Stimulated activated memory B cell treated with anti-CD40 and anti-IgM and Interleukin-4, amounts not matched to agents 10 μg/mL and 1 μg/mL and 100 μg/mL, for 72 hours (primary cell): ENCODE results near the gene GPR39.

ENCODE experiments used
- ATAC-seq: fragments of 150-1000 bp; cut with Tn5 transposase; 2 replicates; pipeline ENCODE4 v1.10.0; 2021
- H3K27ac Mint-ChIP-seq: one replicate; pipeline ENCODE4 v1.8.0; 2022; ENCODE audit warnings: mild to moderate bottlenecking, mixed read lengths
- H3K27me3 Mint-ChIP-seq: one replicate; pipeline ENCODE4 v1.8.0; 2022; ENCODE audit warnings: mixed read lengths
- H3K36me3 Mint-ChIP-seq: one replicate; pipeline ENCODE4 v1.8.0; 2022; ENCODE audit warnings: mixed read lengths
- H3K4me1 Mint-ChIP-seq: one replicate; pipeline ENCODE4 v1.8.0; 2022; ENCODE audit warnings: mixed read lengths
- H3K4me3 Mint-ChIP-seq: one replicate; pipeline ENCODE4 v1.8.0; 2022; ENCODE audit warnings: mild to moderate bottlenecking, moderate library complexity, mixed read lengths
- H3K9me3 Mint-ChIP-seq: one replicate; pipeline ENCODE4 v1.8.0; 2022; ENCODE audit warnings: mixed read lengths

GPR39 gene

GRCh38 chr2:132598536-132598935 lies 181.9 kb downstream of the GPR39 start:
- no peak for ATAC-seq
- Mint-ChIP-seq H3K4me1 (no peaks in the 10 kb centered on the region), H3K4me3 (no peak overlapping the region), H3K27me3 (peaks cover 11% of the 10 kb centered on the region), H3K9me3 (peaks cover 4% of the 10 kb centered on the region), H3K27ac (no peak overlapping the region), H3K36me3 (no peaks in the 10 kb centered on the region)

DNA sequence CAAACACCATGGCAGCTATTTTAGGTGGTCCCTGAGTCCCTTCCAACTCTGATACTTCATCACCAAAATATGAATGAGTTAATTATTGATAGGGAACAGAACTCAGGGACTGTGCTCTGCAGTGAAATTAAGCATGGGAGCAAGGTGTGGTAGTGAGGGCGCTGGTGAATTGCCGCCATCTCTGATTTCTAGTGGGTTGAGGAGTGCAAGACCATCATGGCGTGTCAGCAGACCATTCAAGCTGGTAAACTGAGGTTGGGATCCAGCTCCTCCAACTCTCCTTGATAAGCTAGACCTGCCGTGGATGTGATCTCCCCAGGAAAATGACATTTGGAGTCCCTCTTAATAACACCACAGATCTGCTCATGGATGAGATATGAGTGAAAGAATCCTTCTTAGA lies 183.0 kb downstream of the GPR39 start:
- H3K4me1 Mint-ChIP-seq, result no peaks in the 10 kb centered on the region
- H3K9me3 Mint-ChIP-seq, result peaks cover 4% of the 10 kb centered on the region
- H3K27ac Mint-ChIP-seq, result no peak overlapping the region
- no peak overlapping the region for H3K4me3 Mint-ChIP-seq
- no peak for ATAC-seq
- H3K27me3 Mint-ChIP-seq, result peaks cover 11% of the 10 kb centered on the region
- no peaks in the 10 kb centered on the region for H3K36me3 Mint-ChIP-seq

DNA sequence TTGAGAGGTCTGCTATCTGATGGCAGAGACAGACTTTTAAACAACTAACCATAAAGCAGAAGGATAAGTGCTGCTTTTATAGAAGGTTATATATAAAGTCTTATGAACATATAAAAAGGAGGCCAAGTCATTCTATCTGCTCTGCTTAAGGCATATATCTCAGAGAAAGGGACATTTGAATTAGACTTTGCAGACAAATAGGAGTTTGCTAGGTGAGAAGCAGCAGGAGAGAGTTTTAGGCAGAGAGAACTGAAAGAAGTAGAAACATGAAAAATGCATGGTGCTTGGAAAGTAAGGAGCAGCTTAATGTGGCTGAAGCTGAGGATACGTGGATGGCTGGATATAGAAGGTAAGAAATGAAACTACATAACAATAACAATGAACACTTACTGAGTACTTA lies 188.0 kb downstream of the GPR39 start:
- Mint-ChIP-seq H3K9me3 (no peaks in the 10 kb centered on the region), H3K27ac (no peak overlapping the region), H3K27me3 (no peaks in the 10 kb centered on the region), H3K36me3 (no peaks in the 10 kb centered on the region), H3K4me1 (no peaks in the 10 kb centered on the region), H3K4me3 (no peak overlapping the region)
- no peak for ATAC-seq

DNA sequence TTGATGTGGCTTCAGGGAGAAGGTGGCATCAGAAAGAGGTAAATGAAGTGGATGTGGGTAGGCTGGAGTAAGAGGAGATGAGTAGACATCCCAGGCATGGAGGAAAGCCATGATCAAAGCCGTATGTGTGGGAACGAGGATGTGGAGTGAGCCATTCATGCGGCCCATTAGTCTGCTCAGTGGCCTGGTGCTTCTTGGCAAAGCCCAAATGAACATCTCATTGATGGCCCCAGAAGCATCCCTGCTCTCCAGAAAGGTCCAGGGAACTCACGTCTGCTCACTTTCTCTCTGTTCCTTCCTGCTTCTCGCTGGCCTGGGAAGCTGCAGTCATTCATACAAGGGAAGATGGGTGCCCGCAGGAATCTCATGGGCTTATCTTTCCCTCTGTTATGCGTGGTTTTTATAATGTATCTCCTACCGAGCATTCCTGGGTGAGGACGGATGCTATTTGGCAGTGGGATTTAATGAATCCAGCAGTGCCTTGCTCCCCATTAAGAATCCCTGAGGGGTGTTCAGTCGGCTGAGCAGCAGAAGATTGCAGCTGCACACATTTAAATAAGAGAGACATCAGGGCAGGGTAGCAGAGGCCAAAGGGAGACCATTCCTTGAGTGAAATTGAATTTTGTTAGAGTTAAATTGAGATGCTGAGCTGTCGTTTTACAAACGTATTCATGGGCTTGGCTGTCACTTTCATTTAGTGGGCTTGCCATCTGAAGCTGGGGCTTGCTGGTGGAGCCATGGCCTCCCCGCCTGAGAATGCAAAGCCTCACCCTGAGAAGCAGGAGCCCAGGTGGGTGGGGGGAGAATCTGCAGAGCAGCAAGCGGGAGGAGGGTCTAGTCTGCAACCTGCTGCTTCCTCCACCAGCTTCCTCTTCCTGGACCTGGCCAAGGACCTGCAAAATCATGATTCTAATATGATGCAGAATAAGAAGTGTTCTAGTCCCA lies 188.9 kb downstream of the GPR39 start:
- Mint-ChIP-seq H3K36me3 (no peaks in the 10 kb centered on the region), H3K27ac (no peak overlapping the region), H3K27me3 (no peaks in the 10 kb centered on the region), H3K4me1 (no peaks in the 10 kb centered on the region), H3K9me3 (no peaks in the 10 kb centered on the region), H3K4me3 (no peak overlapping the region)
- ATAC-seq, result no peak

DNA sequence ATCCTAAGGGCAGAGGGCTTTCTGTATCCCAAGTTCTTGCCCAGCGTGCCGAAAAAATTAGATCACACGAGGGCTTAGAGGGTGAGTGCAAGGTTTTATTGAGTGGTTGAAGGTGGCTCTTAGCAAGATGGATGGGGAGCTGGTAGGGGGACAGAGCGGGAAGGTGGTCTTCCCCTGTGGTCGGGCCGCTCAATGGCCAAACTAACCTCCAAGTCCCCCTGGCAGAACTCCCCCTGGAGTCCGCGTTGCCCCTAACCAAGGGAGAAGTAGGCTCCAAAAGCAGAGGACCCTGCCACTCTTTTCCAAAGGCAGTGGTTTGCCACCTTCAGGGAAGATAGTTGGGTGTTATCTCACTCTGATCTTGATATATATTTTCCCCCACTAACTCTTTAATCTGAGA lies 190.0 kb downstream of the GPR39 start:
- H3K4me3 Mint-ChIP-seq, result no peak overlapping the region
- H3K27ac Mint-ChIP-seq, result no peak overlapping the region
- no peaks in the 10 kb centered on the region for H3K36me3 Mint-ChIP-seq
- no peak for ATAC-seq
- no peaks in the 10 kb centered on the region for H3K4me1 Mint-ChIP-seq
- H3K27me3 Mint-ChIP-seq, result no peaks in the 10 kb centered on the region
- no peaks in the 10 kb centered on the region for H3K9me3 Mint-ChIP-seq

DNA sequence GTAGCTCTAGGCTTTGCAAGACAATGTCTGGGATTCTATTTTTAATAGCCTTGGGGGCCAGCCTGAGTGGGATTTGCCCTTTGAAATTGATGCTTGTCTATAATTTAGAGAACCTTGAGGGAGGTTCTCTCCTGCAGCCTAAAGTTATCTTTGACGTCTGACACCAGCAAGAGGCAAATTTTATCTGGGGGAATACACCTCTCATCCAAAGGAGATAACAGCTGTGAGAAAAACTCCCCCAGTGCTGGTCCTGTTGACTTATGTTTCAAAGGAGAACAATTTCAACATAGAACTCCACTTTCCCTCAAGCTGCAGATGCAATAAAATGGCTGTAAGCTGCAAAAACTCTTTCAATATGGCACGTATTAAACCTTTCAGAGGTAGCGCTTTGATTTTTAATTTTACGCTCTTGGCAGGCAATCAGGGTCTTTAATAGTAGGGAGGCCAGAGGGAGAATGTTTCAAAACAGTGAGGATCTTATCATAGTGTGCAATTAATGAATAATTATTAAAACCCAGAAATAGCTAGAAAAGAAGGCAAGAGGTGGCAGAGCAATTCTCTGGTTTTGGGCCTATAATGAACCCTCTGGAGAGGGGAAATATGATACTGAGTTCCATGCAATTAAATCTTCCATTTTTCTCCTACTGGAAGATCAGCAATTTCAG lies 191.0 kb downstream of the GPR39 start:
- Mint-ChIP-seq H3K4me3 (no peak overlapping the region), H3K9me3 (no peaks in the 10 kb centered on the region), H3K27me3 (no peaks in the 10 kb centered on the region), H3K27ac (no peak overlapping the region), H3K36me3 (no peaks in the 10 kb centered on the region), H3K4me1 (no peaks in the 10 kb centered on the region)
- no peak for ATAC-seq

GRCh38 chr2:132608311-132608710 lies 191.7 kb downstream of the GPR39 start:
- Mint-ChIP-seq H3K27me3 (no peaks in the 10 kb centered on the region), H3K9me3 (no peaks in the 10 kb centered on the region), H3K4me3 (no peak overlapping the region), H3K36me3 (no peaks in the 10 kb centered on the region), H3K27ac (no peak overlapping the region), H3K4me1 (no peaks in the 10 kb centered on the region)
- ATAC-seq, result no peak

DNA sequence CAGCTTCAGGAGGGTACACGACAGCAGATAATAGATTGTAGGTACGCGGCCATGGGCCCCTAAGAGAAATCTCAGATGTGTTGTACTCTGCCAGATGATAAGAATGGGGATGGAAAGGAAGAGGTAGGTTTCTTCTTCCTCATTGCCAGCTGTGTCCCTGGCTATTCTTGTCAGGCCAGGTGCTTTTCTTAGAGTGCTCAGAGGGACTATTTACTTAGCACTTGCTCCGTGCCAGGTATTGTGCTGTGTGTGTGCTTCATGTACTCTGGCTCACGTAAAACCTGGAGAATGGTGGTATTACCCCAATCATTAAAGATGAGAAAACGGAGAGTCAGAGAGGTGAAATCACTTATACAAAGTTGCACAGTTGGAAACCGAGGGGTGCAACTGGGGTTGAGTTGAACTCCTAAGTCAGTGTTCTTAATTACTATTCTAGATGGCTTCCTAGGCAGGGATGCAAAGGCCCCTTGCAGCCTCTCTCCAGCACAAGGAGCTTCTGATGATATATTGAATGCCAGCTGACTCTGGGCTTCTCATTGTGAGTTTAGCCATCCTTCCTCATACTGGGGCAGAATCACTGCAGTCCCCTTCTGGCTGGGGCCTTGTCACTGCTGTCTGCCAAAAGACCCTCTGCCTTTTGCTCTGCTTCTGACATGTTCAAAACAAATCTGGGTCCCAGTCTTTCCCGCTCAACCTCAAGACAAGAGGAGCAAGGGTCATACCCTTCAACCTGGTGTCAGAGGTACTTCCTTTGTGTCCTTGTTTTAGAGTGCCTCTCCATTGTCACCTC lies 192.7 kb downstream of the GPR39 start:
- Mint-ChIP-seq H3K27me3 (no peaks in the 10 kb centered on the region), H3K27ac (no peak overlapping the region), H3K36me3 (no peaks in the 10 kb centered on the region), H3K4me1 (no peaks in the 10 kb centered on the region), H3K9me3 (no peaks in the 10 kb centered on the region), H3K4me3 (no peak overlapping the region)
- ATAC-seq, result no peak

- no peak for ATAC-seq
- Mint-ChIP-seq H3K4me3 (no peak overlapping the region), H3K27ac (no peak overlapping the region), H3K27me3 (peaks cover 3% of the 10 kb centered on the region), H3K9me3 (no peaks in the 10 kb centered on the region), H3K4me1 (no peaks in the 10 kb centered on the region), H3K36me3 (no peaks in the 10 kb centered on the region)
Measured at GRCh38 chr2:132611719-132612118, 195.1 kb downstream of the GPR39 start.

DNA sequence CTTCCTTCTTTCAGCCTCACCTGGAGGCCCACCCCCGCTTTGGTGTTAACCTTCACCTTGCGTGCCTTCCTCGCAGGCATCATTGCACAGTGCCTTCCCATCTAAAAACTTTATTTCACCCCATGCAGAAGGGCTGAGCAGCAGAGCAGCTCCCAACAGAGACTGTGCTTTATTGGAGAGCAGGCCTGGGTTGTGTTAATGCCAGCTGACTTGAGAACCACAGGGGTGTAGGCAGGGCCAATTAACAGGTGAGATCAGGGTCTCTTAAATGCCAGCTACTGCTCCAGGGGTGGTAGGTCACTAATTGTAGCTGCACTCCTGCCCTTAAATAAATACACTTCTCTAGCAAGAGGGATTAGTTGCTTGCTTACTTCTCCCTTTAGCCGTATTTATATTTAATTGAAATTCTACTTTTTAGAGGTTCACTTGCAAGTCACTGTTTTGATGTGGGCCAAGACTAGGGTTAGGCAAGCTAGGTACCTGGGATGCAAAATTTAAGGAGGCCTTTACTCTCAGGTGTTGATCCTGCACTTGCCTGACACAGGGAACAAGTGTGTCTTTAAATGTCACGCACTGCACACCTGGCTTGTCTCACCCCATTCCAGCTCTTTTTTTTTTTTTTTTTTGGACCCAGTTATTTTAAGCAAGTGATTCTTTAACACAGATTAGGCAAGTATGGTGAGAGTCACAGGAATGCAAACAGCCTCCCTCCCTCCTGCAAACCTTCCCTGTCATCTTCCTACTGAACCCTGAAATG lies 198.9 kb downstream of the GPR39 start:
- Mint-ChIP-seq H3K9me3 (no peaks in the 10 kb centered on the region), H3K27ac (no peak overlapping the region), H3K4me3 (no peak overlapping the region), H3K4me1 (no peaks in the 10 kb centered on the region), H3K27me3 (peaks cover 8% of the 10 kb centered on the region), H3K36me3 (no peaks in the 10 kb centered on the region)
- no peak for ATAC-seq

DNA sequence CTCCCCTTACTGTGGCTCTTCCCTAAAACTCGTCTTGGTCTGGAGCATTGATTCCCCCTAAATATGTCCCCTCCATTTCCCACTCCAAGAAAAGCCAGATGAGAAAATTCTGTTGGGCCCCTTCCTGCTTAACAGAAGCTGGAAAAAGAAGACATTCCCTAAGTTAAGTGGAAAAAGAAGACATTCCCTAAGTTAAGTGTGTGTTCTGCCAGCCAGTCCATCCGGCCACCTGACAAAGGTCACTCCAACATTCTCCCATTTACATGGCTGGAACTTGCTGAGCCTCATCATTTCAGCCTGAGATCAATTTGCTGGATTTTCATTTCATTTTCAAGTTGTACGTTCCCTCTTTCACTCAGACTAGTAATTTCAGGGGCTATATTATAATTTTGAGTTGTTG lies 201.4 kb downstream of the GPR39 start:
- Mint-ChIP-seq H3K4me1 (no peaks in the 10 kb centered on the region), H3K27me3 (peaks cover 8% of the 10 kb centered on the region), H3K27ac (no peak overlapping the region), H3K36me3 (no peaks in the 10 kb centered on the region), H3K4me3 (no peak overlapping the region), H3K9me3 (no peaks in the 10 kb centered on the region)
- ATAC-seq, result no peak

DNA sequence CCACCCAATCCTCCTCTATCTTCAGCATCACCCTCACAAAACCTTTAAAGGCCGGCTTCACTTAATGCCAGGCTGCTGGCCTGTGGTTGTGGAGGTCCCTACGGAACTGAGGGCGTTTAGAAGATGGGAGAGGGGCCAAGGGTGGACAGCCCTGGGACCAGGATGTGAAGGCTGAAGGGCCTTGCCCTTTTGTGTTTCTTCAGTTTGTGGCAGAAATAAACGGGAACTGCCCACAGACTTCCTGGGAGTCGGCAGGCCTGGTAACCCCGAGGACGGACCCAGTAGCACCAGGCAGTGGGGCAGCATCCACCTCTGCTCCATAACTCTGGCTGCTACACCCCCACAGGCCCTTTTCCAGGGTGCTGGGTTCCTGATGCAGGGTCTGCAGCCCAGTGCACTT lies 202.1 kb downstream of the GPR39 start:
- Mint-ChIP-seq H3K4me1 (no peaks in the 10 kb centered on the region), H3K4me3 (no peak overlapping the region), H3K27me3 (peaks cover 8% of the 10 kb centered on the region), H3K27ac (no peak overlapping the region), H3K9me3 (no peaks in the 10 kb centered on the region), H3K36me3 (no peaks in the 10 kb centered on the region)
- ATAC-seq, result no peak

GRCh38 chr2:132620115-132620514 lies 203.5 kb downstream of the GPR39 start:
- ATAC-seq, result no peak
- H3K4me3 Mint-ChIP-seq, result no peak overlapping the region
- no peaks in the 10 kb centered on the region for H3K9me3 Mint-ChIP-seq
- H3K4me1 Mint-ChIP-seq, result no peaks in the 10 kb centered on the region
- no peak overlapping the region for H3K27ac Mint-ChIP-seq
- no peaks in the 10 kb centered on the region for H3K36me3 Mint-ChIP-seq
- peaks cover 19% of the 10 kb centered on the region for H3K27me3 Mint-ChIP-seq

DNA sequence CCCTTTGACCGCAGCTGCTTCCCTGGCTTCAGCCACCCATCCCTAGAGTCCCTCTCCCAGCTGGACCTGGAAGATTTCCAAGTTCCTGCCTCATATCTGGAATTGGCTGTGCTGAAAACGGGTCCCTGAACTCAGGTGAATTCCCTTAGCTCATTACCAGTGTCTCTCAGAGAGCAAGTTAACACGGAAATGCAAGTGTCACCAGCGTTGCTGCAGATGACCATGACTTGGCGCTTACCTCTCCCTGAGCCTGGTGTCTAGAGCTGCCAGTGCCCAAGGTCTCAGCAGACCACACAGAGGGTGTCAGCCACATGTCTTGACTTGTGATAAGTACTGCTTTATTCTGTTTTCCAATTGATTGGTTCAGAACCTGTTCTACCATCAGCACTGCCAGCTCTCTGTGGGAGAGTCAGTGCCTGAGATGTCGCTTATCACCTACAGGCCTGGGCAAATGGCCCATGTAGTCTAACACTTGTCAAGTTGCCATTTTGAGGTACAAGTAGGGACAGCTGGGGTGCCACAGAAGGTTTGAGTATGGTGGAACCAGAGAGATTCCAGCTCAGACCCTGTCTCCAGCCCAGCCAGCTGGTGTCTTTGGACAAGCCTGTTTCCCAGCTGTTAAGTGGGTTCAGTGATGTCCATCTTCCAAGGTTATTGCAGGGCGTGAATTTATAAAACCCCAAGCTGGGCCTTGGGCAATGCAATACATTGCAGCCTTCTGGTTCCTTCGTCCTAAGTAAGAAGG lies 204.7 kb downstream of the GPR39 start:
- no peaks in the 10 kb centered on the region for H3K36me3 Mint-ChIP-seq
- ATAC-seq, result no peak
- no peak overlapping the region for H3K4me3 Mint-ChIP-seq
- no peak overlapping the region for H3K27ac Mint-ChIP-seq
- H3K4me1 Mint-ChIP-seq, result no peaks in the 10 kb centered on the region
- H3K9me3 Mint-ChIP-seq, result no peaks in the 10 kb centered on the region
- peaks cover 19% of the 10 kb centered on the region for H3K27me3 Mint-ChIP-seq
